Uterus (tissue), 4 donors: ENCODE data around the gene GPR50. TPM values are rescaled to one million over a fixed set of nuclear protein-coding genes. Genes with fewer than 3 reads are reported as not detected.

Experiments
- DNase-seq, 2 donors: peaks; one replicate each; pipeline ENCODE4 v3.0.0-alpha.2; 2019 to 2020
- H3K27ac ChIP-seq, 2 donors: fragments of 200-600 bp; sonication (generic); 1 replicate in 1 of 2; 2 replicates in 1 of 2; pipeline ENCODE4 v1.5.1; 2016 to 2018
- H3K27me3 ChIP-seq, 2 donors: fragments of 200-600 bp; sonication (generic); one replicate each; pipeline ENCODE4 v1.5.1; 2018 to 2019; ENCODE audit warnings: control low read depth in 1 of 2
- H3K36me3 ChIP-seq, 2 donors: fragments of 200-600 bp; sonication (generic); one replicate each; pipeline ENCODE4 v1.5.1; 2019; ENCODE audit warnings: control low read depth in 1 of 2
- H3K4me1 ChIP-seq, 2 donors: fragments of 200-600 bp; sonication (generic); one replicate each; pipeline ENCODE4 v1.5.1; 2018 to 2019; ENCODE audit warnings: control low read depth in 1 of 2
- H3K4me3 ChIP-seq, 2 donors: fragments of 200-600 bp; sonication (generic); 1 replicate in 1 of 2; 2 replicates in 1 of 2; pipeline ENCODE4 v1.5.1; 2018 to 2019; ENCODE audit warnings: mild to moderate bottlenecking in 1 of 2
- H3K9me3 ChIP-seq, 2 donors: fragments of 200-600 bp; sonication (generic); one replicate each; pipeline ENCODE4 v1.5.1; 2019; ENCODE audit warnings: control low read depth in 1 of 2
- CTCF ChIP-seq, 4 experiments: fragments of 200-600 bp in 2 of 4; fragments of 450-650 bp in 2 of 4; sonication (generic) in 2 of 4; IDR thresholded peaks; one replicate each; pipeline ENCODE4 v1.5.1; 2016 to 2019; ENCODE audit warnings: antibody characterized with exemption in 4 of 4, mild to moderate bottlenecking in 2 of 4, moderate library complexity in 1 of 4
- POLR2A ChIP-seq, 2 donors: fragments of 450-650 bp; IDR thresholded peaks; one replicate each; pipeline ENCODE4 v1.6.1; 2016; ENCODE audit warnings: antibody characterized with exemption in 2 of 2, mild to moderate bottlenecking in 1 of 2, moderate library complexity in 1 of 2
- intact Hi-C: fragments of 100-400 bp; cut with DNase I; formaldehyde crosslinking; loops from one replicate; pipeline ENCODE4 v1.15.1; 2023; ENCODE audit warnings: low total_unique reads
- total RNA-seq, 4 donors: library from RNA; depleted of rRNA in 3 of 4; stranded (reverse); fragments of >200 nt in 3 of 4; gene quantifications; one replicate each; pipeline versions ENCODE4 v1.1.0 to v1.2.4, GENCODE V29; 2014 to 2023
- donor health status: DM: yes; HTN: yes; CAD: no.

Gene GPR50
- total RNA-seq, 4 donors from 2014 or later = 0.82 TPM; not detected in 3

GRCh38 chrX:151175283-151176062, 911 bp upstream of the GPR50 start:
- Histone ChIP-seq H3K4me1 (no peaks in the 10 kb centered on the region), H3K27ac (no peak overlapping the region), H3K36me3 (no peaks in the 10 kb centered on the region), H3K9me3 (peaks cover 0 to 5% of the 10 kb centered on the region in 2 donors), H3K27me3 (peaks cover 5 to 6% of the 10 kb centered on the region in 2 donors), H3K4me3 (no peak overlapping the region)
- no peak for TF ChIP-seq CTCF (IDR thresholded peaks at IDR 0.05)
- TF ChIP-seq POLR2A (IDR thresholded peaks at IDR 0.05) = no peak
- intact Hi-C loops = no loop called here
- DNase-seq = no peak

- Histone ChIP-seq H3K4me3 (no peak overlapping the region), H3K4me1 (no peaks in the 10 kb centered on the region), H3K9me3 (peaks cover 0 to 5% of the 10 kb centered on the region in 2 donors), H3K27me3 (peaks cover 5 to 6% of the 10 kb centered on the region in 2 donors), H3K27ac (no peak overlapping the region), H3K36me3 (no peaks in the 10 kb centered on the region)
- TF ChIP-seq POLR2A (IDR thresholded peaks at IDR 0.05) (no peak), CTCF (IDR thresholded peaks at IDR 0.05) (no peak)
- no peak for DNase-seq
- intact Hi-C loops = no loop called here
Observed at GRCh38 chrX:151177141-151178027, 1.0 kb downstream of the GPR50 start.

GRCh38 chrX:151178746-151179145, 2.4 kb downstream of the GPR50 start:
- H3K27me3 ChIP-seq = peaks cover 5 to 6% of the 10 kb centered on the region in 2 donors
- H3K27ac ChIP-seq = no peak overlapping the region
- no peak for DNase-seq
- intact Hi-C loops = no loop called here
- H3K4me1 ChIP-seq = no peaks in the 10 kb centered on the region
- H3K9me3 ChIP-seq = peaks cover 0 to 5% of the 10 kb centered on the region in 2 donors
- no peaks in the 10 kb centered on the region for H3K36me3 ChIP-seq
- no peak overlapping the region for H3K4me3 ChIP-seq
- TF ChIP-seq POLR2A (IDR thresholded peaks at IDR 0.05) (no peak), CTCF (IDR thresholded peaks at IDR 0.05) (no peak)

GRCh38 chrX:151180400-151180799, 4.0 kb downstream of the GPR50 start:
- Histone ChIP-seq H3K4me3 (no peak overlapping the region), H3K27me3 (peaks cover 0 to 6% of the 10 kb centered on the region in 2 donors), H3K36me3 (no peaks in the 10 kb centered on the region), H3K27ac (no peak overlapping the region), H3K4me1 (no peaks in the 10 kb centered on the region), H3K9me3 (peaks cover 0 to 5% of the 10 kb centered on the region in 2 donors)
- TF ChIP-seq CTCF (IDR thresholded peaks at IDR 0.05) = no peak
- no peak for TF ChIP-seq POLR2A (IDR thresholded peaks at IDR 0.05)
- intact Hi-C loops = no loop called here
- DNase-seq = no peak

- intact Hi-C loops = no loop called here
- no peak for TF ChIP-seq POLR2A (IDR thresholded peaks at IDR 0.05)
- no peak for TF ChIP-seq CTCF (IDR thresholded peaks at IDR 0.05)
- no peak overlapping the region for H3K27ac ChIP-seq
- DNase-seq = no peak
- H3K27me3 ChIP-seq = peaks cover 0 to 6% of the 10 kb centered on the region in 2 donors
- H3K4me3 ChIP-seq = no peak overlapping the region
- peaks cover 0 to 5% of the 10 kb centered on the region in 2 donors for H3K9me3 ChIP-seq
- no peaks in the 10 kb centered on the region for H3K4me1 ChIP-seq
- H3K36me3 ChIP-seq = no peaks in the 10 kb centered on the region
Observed at GRCh38 chrX:151181088-151181487, 4.7 kb downstream of the GPR50 start.
